Caco-2 (cell line): ENCODE measurements around the gene MED12L. TPM values are rescaled to one million over a fixed set of nuclear protein-coding genes. Genes with fewer than 3 reads are reported as not detected.

ENCODE experiments used
- BruUV-seq: library from RNA; stranded (reverse); fragments of 400-500 nt; replicated peaks from 2 replicates; lab custom pipeline; 2021; lab: Mats Ljungman, UMichigan
- CTCF ChIA-PET: fragments of 300-600 bp; sonication (Branson Sonifier 250); formaldehyde crosslinking; loops from one replicate; lab custom pipeline; 2022; ENCODE audit warnings: antibody characterized with exemption; lab: Charles Lee
- POLR2A ChIA-PET: fragments of 300-600 bp; sonication (Branson Sonifier 250); formaldehyde crosslinking; loops from one replicate; lab custom pipeline; 2022; ENCODE audit warnings: antibody characterized with exemption; lab: Charles Lee
- DNase-seq, 2 experiments: peaks; one replicate each; pipeline versions ENCODE4 v3.0.0 to v3.0.0-alpha.2; 2020 to 2022
- H3K27me3 ChIP-seq: replicated peaks from 2 replicates; pipeline ENCODE4 v1.6.0; 2011; ENCODE audit warnings: low read length; ENCODE audit not compliant: control insufficient read depth, insufficient read depth
- H3K36me3 ChIP-seq: 2 replicates; pipeline ENCODE4 v1.5.1; 2011; ENCODE audit warnings: low read length; ENCODE audit not compliant: control insufficient read depth, insufficient read depth
- H3K4me1 ChIP-seq: fragments of 250-450 bp; sonication (Bioruptor Pico); 2 replicates; pipeline ENCODE4 v1.5.1; 2020; ENCODE audit warnings: mild to moderate bottlenecking
- H3K4me3 ChIP-seq: 2 replicates; pipeline ENCODE4 v1.5.1; 2011; ENCODE audit warnings: low read depth, mild to moderate bottlenecking, control low read depth, low read length
- H3K9me3 ChIP-seq: fragments of 250-450 bp; sonication (Bioruptor Pico); 2 replicates; pipeline ENCODE4 v1.5.1; 2020; ENCODE audit warnings: mild to moderate bottlenecking, moderate library complexity
- H3K27ac Mint-ChIP-seq: one replicate; pipeline ENCODE4 v1.8.0; 2022; ENCODE audit warnings: mixed read lengths; ENCODE audit not compliant: unreplicated experiment
- H3K27me3 Mint-ChIP-seq: one replicate; pipeline ENCODE4 v1.8.0; 2022; ENCODE audit warnings: mixed read lengths; ENCODE audit not compliant: insufficient read depth, unreplicated experiment
- H3K36me3 Mint-ChIP-seq: one replicate; pipeline ENCODE4 v1.8.0; 2022; ENCODE audit warnings: mild to moderate bottlenecking, mixed read lengths; ENCODE audit not compliant: insufficient read depth, unreplicated experiment
- H3K4me1 Mint-ChIP-seq: one replicate; pipeline ENCODE4 v1.8.0; 2022; ENCODE audit warnings: low read depth, mixed read lengths; ENCODE audit not compliant: unreplicated experiment
- H3K4me3 Mint-ChIP-seq: one replicate; pipeline ENCODE4 v1.8.0; 2022; ENCODE audit warnings: mild to moderate bottlenecking, moderate library complexity, mixed read lengths; ENCODE audit not compliant: unreplicated experiment
- H3K9me3 Mint-ChIP-seq: one replicate; pipeline ENCODE4 v1.8.0; 2022; ENCODE audit warnings: mixed read lengths; ENCODE audit not compliant: unreplicated experiment
- intact Hi-C: fragments of 100-400 bp; cut with micrococcal nuclease; formaldehyde crosslinking; loops from one replicate; pipeline ENCODE4 v1.10.0; 2022; ENCODE audit not compliant: unreplicated experiment
- total RNA-seq: library from RNA; stranded (reverse); gene quantifications from 2 replicates; pipeline ENCODE4 v1.2.3, GENCODE V29; 2022
- TF ChIP-seq, protein P1 (sequence below), 2 experiments: fragments of 200-600 bp in 1 of 2; IDR thresholded peaks; 1 replicate in 1 of 2; 2 replicates in 1 of 2; pipeline versions ENCODE4 v1.5.1 to v1.8.0; 2011 to 2022; ENCODE audit warnings: antibody characterized with exemption in 1 of 2, control low read depth in 1 of 2, inconsistent platforms in 1 of 2, low read depth in 1 of 2, low read length in 1 of 2, mild to moderate bottlenecking in 1 of 2, moderate library complexity in 1 of 2; ENCODE audit not compliant: insufficient read depth in 1 of 2, severe bottlenecking in 1 of 2, unreplicated experiment in 1 of 2

The MED12L gene
- total RNA-seq, 1 experiment from 2014 or later: 21.5 TPM

DNA sequence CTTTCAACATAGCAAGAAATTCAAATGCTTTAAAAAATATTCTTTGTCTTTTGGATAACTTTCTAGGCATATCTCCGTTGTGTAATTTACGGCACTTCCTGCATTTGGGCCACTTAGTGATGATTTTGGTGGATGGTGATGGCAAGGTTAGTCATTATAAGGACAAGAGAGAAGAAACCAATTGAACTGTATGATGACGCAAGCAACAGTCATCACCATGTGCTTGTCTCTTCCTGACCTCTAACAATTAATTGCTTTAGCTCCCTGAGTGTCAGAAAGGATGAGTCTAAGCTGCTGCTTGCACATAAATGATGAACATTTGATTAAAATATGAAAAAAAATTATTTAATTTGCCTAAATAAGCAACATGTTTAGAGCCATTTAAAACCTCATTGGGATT, 310.3 kb downstream of the MED12L start:
- Mint-ChIP-seq H3K4me1 (peaks cover 8% of the 10 kb centered on the region), H3K4me3 (no peak overlapping the region), H3K9me3 (peaks cover 9% of the 10 kb centered on the region), H3K27me3 (no peaks in the 10 kb centered on the region), H3K27ac (no peak overlapping the region), H3K36me3 (no peaks in the 10 kb centered on the region)
- no TSS peak for BruUV-seq
- ChIA-PET POLR2A (no interaction called here), CTCF (no interaction called here)
- no peak overlapping the region for H3K4me3 ChIP-seq
- no peaks in the 10 kb centered on the region for H3K27me3 ChIP-seq
- intact Hi-C loops: no loop called here
- H3K9me3 ChIP-seq: no peaks in the 10 kb centered on the region
- no peaks in the 10 kb centered on the region for H3K4me1 ChIP-seq
- no peaks in the 10 kb centered on the region for H3K36me3 ChIP-seq
- TF ChIP-seq, protein P1, sequence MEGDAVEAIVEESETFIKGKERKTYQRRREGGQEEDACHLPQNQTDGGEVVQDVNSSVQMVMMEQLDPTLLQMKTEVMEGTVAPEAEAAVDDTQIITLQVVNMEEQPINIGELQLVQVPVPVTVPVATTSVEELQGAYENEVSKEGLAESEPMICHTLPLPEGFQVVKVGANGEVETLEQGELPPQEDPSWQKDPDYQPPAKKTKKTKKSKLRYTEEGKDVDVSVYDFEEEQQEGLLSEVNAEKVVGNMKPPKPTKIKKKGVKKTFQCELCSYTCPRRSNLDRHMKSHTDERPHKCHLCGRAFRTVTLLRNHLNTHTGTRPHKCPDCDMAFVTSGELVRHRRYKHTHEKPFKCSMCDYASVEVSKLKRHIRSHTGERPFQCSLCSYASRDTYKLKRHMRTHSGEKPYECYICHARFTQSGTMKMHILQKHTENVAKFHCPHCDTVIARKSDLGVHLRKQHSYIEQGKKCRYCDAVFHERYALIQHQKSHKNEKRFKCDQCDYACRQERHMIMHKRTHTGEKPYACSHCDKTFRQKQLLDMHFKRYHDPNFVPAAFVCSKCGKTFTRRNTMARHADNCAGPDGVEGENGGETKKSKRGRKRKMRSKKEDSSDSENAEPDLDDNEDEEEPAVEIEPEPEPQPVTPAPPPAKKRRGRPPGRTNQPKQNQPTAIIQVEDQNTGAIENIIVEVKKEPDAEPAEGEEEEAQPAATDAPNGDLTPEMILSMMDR (IDR thresholded peaks at IDR 0.05; ENCODE audit: insufficient read depth in 1 of 2, low read depth in 1 of 2, low read length in 1 of 2, severe bottlenecking in 1 of 2, unreplicated experiment in 1 of 2): no peak
- DNase-seq: no peak

DNA sequence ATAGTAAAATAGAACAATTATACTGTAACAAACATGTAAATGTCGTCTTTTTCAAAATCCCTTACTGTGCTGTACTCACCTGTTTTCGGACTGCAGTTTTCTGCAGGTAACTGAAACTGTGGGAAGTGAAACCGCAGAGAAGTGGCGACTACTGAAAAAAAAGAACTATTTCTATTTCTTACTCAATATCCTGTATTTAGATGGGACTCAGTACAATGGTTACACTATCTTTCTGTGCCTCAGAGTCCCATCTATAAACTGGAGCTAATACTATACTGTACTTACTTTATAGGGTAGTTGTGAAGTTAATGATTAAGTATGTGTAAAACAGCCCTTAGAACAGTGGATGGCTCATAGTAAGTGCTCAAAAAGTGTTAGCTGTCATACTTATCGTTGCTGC, 313.4 kb downstream of the MED12L start:
- no peak for DNase-seq
- BruUV-seq: no TSS peak
- Histone ChIP-seq H3K9me3 (no peaks in the 10 kb centered on the region), H3K4me3 (no peak overlapping the region), H3K4me1 (no peaks in the 10 kb centered on the region), H3K36me3 (no peaks in the 10 kb centered on the region), H3K27me3 (no peaks in the 10 kb centered on the region)
- H3K36me3 Mint-ChIP-seq: no peaks in the 10 kb centered on the region
- H3K27ac Mint-ChIP-seq: no peak overlapping the region
- CTCF ChIA-PET: no interaction called here
- no peak overlapping the region for H3K4me3 Mint-ChIP-seq
- no peaks in the 10 kb centered on the region for H3K4me1 Mint-ChIP-seq
- no peaks in the 10 kb centered on the region for H3K9me3 Mint-ChIP-seq
- TF ChIP-seq, protein P1 (IDR thresholded peaks at IDR 0.05; ENCODE audit: insufficient read depth in 1 of 2, low read depth in 1 of 2, low read length in 1 of 2, severe bottlenecking in 1 of 2, unreplicated experiment in 1 of 2): no peak
- intact Hi-C loops: no loop called here
- POLR2A ChIA-PET: no interaction called here
- H3K27me3 Mint-ChIP-seq: no peaks in the 10 kb centered on the region

DNA sequence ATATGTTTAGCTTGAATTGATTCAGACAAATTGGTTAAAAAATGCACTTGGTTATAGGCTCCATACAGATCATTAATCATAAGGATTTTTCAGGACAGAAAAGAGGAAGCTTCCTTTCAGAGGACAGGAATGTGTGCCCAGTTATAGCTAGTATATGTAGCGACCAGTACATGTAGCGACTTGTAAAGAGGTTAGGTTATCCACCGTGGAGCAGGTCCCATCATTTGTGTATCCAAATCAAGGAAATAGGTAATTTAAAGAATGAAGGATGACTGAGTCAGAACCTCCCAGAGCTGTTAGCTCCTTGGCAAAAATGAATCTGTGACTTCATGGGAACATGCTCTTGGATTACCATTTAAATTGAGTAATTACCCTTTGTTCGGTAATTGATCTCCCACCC, 314.9 kb downstream of the MED12L start:
- H3K27me3 Mint-ChIP-seq: no peaks in the 10 kb centered on the region
- TF ChIP-seq, protein P1 (IDR thresholded peaks at IDR 0.05; ENCODE audit: insufficient read depth in 1 of 2, low read depth in 1 of 2, low read length in 1 of 2, severe bottlenecking in 1 of 2, unreplicated experiment in 1 of 2): no peak
- no peak overlapping the region for H3K27ac Mint-ChIP-seq
- H3K36me3 Mint-ChIP-seq: no peaks in the 10 kb centered on the region
- ChIA-PET POLR2A (no interaction called here), CTCF (no interaction called here)
- no peaks in the 10 kb centered on the region for H3K27me3 ChIP-seq
- no peaks in the 10 kb centered on the region for H3K4me1 Mint-ChIP-seq
- no TSS peak for BruUV-seq
- H3K36me3 ChIP-seq: no peaks in the 10 kb centered on the region
- H3K9me3 ChIP-seq: no peaks in the 10 kb centered on the region
- intact Hi-C loops: no loop called here
- no peak overlapping the region for H3K4me3 ChIP-seq
- no peak for DNase-seq
- no peak overlapping the region for H3K4me3 Mint-ChIP-seq
- H3K9me3 Mint-ChIP-seq: no peaks in the 10 kb centered on the region
- H3K4me1 ChIP-seq: no peaks in the 10 kb centered on the region
